DND-41 (cell line): Measurements from ENCODE around the gene ERCC5.

Experiments
- CTCF ChIP-seq: IDR thresholded peaks from 2 replicates; pipeline ENCODE4 v1.5.1; 2012; ENCODE audit warnings: borderline replicate concordance, low read length, moderate library complexity, mild to moderate bottlenecking; ENCODE audit not compliant: poor library complexity, severe bottlenecking; ENCODE audit errors: extremely low read depth
- EZH2 ChIP-seq: IDR thresholded peaks from 3 replicates; pipeline ENCODE4 v1.6.1; 2012; ENCODE audit warnings: borderline replicate concordance, low read depth, mild to moderate bottlenecking, moderate library complexity, low read length, inconsistent platforms; ENCODE audit not compliant: severe bottlenecking

GRCh38 chr13:102881819-102882686 lies 36.2 kb downstream of the ERCC5 start:
- TF ChIP-seq CTCF (no peak), EZH2 (no peak)
